ENCODE results near the gene NRP2. TPM values are rescaled to one million over a fixed set of nuclear protein-coding genes. Genes with fewer than 3 reads are reported as not detected.

Gene NRP2
- total RNA-seq, 1 experiment from 2014 or later = 1.2 TPM

DNA sequence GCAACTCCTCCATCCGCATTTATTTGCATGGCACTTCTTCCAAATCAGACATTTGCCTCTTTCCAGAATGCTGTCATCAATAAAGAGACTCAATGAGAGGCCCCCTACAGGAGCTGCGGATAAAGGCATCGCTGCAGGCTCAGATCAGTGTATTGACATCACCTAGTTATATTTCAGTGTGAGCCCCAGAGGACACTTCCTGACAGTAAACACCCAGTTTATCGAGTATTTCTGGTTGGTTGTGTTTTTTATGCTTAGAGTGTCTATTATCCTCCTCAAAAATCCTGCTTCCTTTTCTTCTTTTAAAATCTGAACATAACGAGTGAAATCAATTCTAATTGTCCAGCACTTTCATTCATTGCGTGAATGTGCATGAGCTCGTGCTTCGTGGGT is 38.8 kb downstream of the NRP2 start:
- peak; percentile 76 for ATAC-seq
- RAD21 ChIA-PET (ENCODE audit: low non-redundant PET in 1 of 2, low total read pairs in 2 of 2, uncharacterized antibody in 2 of 2, unreplicated experiment in 2 of 2) = no interaction called here
- Histone ChIP-seq H3K4me2 (ENCODE audit: low read length) (no peak overlapping the region), H3K9me2 (ENCODE audit: insufficient read depth) (no peaks in the 10 kb centered on the region), H3K27me3 (ENCODE audit: insufficient read depth, low read length) (no peaks in the 10 kb centered on the region), H3K9ac (ENCODE audit: low read length) (no peak overlapping the region), H4K20me1 (ENCODE audit: insufficient read depth) (no peaks in the 10 kb centered on the region), H3K4me3 (replicated peaks in 1 of 2; ENCODE audit: low read depth in 1 of 2, low read length in 2 of 2) (no peak overlapping the region), H2AFZ (ENCODE audit: low read depth, low read length, poor library complexity, severe bottlenecking) (no peak overlapping the region), H3K36me3 (ENCODE audit: control insufficient read depth in 1 of 2, insufficient read depth in 2 of 2, low read length in 2 of 2) (no peaks in the 10 kb centered on the region), H3K9me3 (ENCODE audit: control insufficient read depth in 1 of 2, insufficient read depth in 1 of 2, low read depth in 1 of 2, low read length in 2 of 2) (no peaks in the 10 kb centered on the region), H3K27ac (ENCODE audit: low read depth, low read length) (no peak overlapping the region), H3K4me1 (ENCODE audit: control insufficient read depth in 1 of 2, insufficient read depth in 2 of 2, low read length in 2 of 2) (peaks cover 0 to 3% of the 10 kb centered on the region in 2 experiments; a peak in 1 of 4 replicates), H3K79me2 (ENCODE audit: insufficient read depth, low read length) (no peaks in the 10 kb centered on the region)
- DNase-seq (ENCODE audit: low read depth, low spot score) = no peak
- no peak for TF ChIP-seq JUND (IDR thresholded peaks at IDR 0.05)
- TF ChIP-seq, protein P1, sequence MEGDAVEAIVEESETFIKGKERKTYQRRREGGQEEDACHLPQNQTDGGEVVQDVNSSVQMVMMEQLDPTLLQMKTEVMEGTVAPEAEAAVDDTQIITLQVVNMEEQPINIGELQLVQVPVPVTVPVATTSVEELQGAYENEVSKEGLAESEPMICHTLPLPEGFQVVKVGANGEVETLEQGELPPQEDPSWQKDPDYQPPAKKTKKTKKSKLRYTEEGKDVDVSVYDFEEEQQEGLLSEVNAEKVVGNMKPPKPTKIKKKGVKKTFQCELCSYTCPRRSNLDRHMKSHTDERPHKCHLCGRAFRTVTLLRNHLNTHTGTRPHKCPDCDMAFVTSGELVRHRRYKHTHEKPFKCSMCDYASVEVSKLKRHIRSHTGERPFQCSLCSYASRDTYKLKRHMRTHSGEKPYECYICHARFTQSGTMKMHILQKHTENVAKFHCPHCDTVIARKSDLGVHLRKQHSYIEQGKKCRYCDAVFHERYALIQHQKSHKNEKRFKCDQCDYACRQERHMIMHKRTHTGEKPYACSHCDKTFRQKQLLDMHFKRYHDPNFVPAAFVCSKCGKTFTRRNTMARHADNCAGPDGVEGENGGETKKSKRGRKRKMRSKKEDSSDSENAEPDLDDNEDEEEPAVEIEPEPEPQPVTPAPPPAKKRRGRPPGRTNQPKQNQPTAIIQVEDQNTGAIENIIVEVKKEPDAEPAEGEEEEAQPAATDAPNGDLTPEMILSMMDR (IDR thresholded peaks at IDR 0.05 in 2 of 3, conservative IDR thresholded peaks at IDR 0.05 in 1 of 3; ENCODE audit: borderline replicate concordance in 1 of 3, insufficient read depth in 1 of 3, low read depth in 2 of 3, low read length in 2 of 3) = peak; percentile 4 to 62 (median 53); a peak in 4 of 6 replicates
- BruUV-seq (replicated peaks) = no TSS peak
- CTCF ChIA-PET = interaction anchor here (0.7 to 2.0 kb wide), 4 partner anchors 10 to 33 kb away, joined by 3 to 6 read pairs (median 3); no protein-coding TSS in a partner anchor
- POLR2A ChIA-PET = no interaction called here
- intact Hi-C loops (cut with micrococcal nuclease) = no loop called here

DNA sequence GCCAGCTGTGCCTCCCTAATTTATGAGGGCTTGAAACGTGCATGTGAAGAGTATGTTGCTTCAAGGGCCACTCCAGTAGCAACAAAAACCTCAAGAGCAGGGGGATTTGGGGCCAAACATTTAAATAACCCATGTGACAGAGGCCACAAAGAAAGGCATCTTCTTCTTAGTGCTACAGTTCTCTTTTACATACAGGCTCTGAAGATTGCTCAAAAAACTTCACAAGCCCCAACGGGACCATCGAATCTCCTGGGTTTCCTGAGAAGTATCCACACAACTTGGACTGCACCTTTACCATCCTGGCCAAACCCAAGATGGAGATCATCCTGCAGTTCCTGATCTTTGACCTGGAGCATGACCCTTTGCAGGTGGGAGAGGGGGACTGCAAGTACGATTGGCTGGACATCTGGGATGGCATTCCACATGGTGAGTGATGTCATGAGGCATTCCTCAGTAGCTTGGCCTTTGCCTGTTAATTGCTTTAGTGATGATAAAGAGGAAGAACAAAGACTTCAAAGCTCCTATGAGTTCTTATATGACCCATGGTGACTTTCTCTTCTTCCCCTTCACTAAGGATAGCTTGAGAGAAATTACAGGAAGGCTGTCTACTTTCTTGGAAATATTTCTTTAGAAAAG is 40.1 kb downstream of the NRP2 start:
- ChIA-PET POLR2A (no interaction called here), CTCF (no interaction called here), RAD21 (ENCODE audit: low non-redundant PET in 1 of 2, low total read pairs in 2 of 2, uncharacterized antibody in 2 of 2, unreplicated experiment in 2 of 2) (no interaction called here)
- no peaks in the 10 kb centered on the region for H3K27me3 ChIP-seq (ENCODE audit: insufficient read depth, low read length)
- H3K79me2 ChIP-seq (ENCODE audit: insufficient read depth, low read length) = no peaks in the 10 kb centered on the region
- H3K9me2 ChIP-seq (ENCODE audit: insufficient read depth) = no peaks in the 10 kb centered on the region
- no TSS peak for BruUV-seq (replicated peaks)
- no peak for DNase-seq (ENCODE audit: low read depth, low spot score)
- H3K9ac ChIP-seq (ENCODE audit: low read length) = no peak overlapping the region
- no peak overlapping the region for H2AFZ ChIP-seq (ENCODE audit: low read depth, low read length, poor library complexity, severe bottlenecking)
- no peak overlapping the region for H3K4me2 ChIP-seq (ENCODE audit: low read length)
- intact Hi-C loops (cut with micrococcal nuclease) = no loop called here
- H3K36me3 ChIP-seq (ENCODE audit: control insufficient read depth in 1 of 2, insufficient read depth in 2 of 2, low read length in 2 of 2) = no peaks in the 10 kb centered on the region
- no peaks in the 10 kb centered on the region for H3K9me3 ChIP-seq (ENCODE audit: control insufficient read depth in 1 of 2, insufficient read depth in 1 of 2, low read depth in 1 of 2, low read length in 2 of 2)
- no peaks in the 10 kb centered on the region for H4K20me1 ChIP-seq (ENCODE audit: insufficient read depth)
- ATAC-seq = no peak
- H3K4me3 ChIP-seq (replicated peaks in 1 of 2; ENCODE audit: low read depth in 1 of 2, low read length in 2 of 2) = no peak overlapping the region
- no peaks in the 10 kb centered on the region for H3K4me1 ChIP-seq (ENCODE audit: control insufficient read depth in 1 of 2, insufficient read depth in 2 of 2, low read length in 2 of 2)
- H3K27ac ChIP-seq (ENCODE audit: low read depth, low read length) = no peak overlapping the region
- no peak for TF ChIP-seq SIN3A (IDR thresholded peaks at IDR 0.05; ENCODE audit: low read depth)
- no peak for TF ChIP-seq TCF7L2 (IDR thresholded peaks at IDR 0.05; ENCODE audit: borderline replicate concordance, extremely low read depth, insufficient read depth, insufficient read length)
- TF ChIP-seq RAD21 (IDR thresholded peaks at IDR 0.05; ENCODE audit: low read depth) = no peak
- TF ChIP-seq YY1 (IDR thresholded peaks at IDR 0.05; ENCODE audit: extremely low read depth, insufficient replicate concordance, low read depth, low read length) = no peak
- TF ChIP-seq FOSL1 (IDR thresholded peaks at IDR 0.05; ENCODE audit: low read depth) = no peak
- TF ChIP-seq, protein P1 (IDR thresholded peaks at IDR 0.05 in 2 of 3, conservative IDR thresholded peaks at IDR 0.05 in 1 of 3; ENCODE audit: borderline replicate concordance in 1 of 3, insufficient read depth in 1 of 3, low read depth in 2 of 3, low read length in 2 of 3) = no peak
- no peak for TF ChIP-seq ZFX (IDR thresholded peaks at IDR 0.05)
- TF ChIP-seq ELF1 (IDR thresholded peaks at IDR 0.05; ENCODE audit: borderline replicate concordance, low read depth) = no peak
- TF ChIP-seq EZH2phosphoT487 (IDR thresholded peaks at IDR 0.05; ENCODE audit: borderline replicate concordance) = no peak
- no peak for TF ChIP-seq EGR1 (IDR thresholded peaks at IDR 0.05; ENCODE audit: low read depth)
- no peak for TF ChIP-seq POLR2AphosphoS5 (IDR thresholded peaks at IDR 0.05; ENCODE audit: low read depth, low read length)
- TF ChIP-seq CBX3 (IDR thresholded peaks at IDR 0.05; ENCODE audit: low read depth) = no peak
- TF ChIP-seq CEBPB (IDR thresholded peaks at IDR 0.05; ENCODE audit: low read depth) = no peak

All from HCT116 (cell line).